Breast epithelium (tissue), 4 donors: Measurements from ENCODE around the gene ZG16B. TPM values are rescaled to one million over a fixed set of nuclear protein-coding genes. Genes with fewer than 3 reads are reported as not detected.
A peak's percentile ranks its signal among the peaks of the same experiment; 100 is the strongest.

ENCODE experiments used
- DNase-seq, 2 donors: peaks; one replicate each; pipeline ENCODE4 v3.0.0-alpha.2; 2019; ENCODE audit warnings: low spot score in 2 of 2
- H3K27ac ChIP-seq, 2 donors: fragments of 200-600 bp; sonication (generic) in 1 of 2; one replicate each; pipeline ENCODE4 v1.5.1; 2016 to 2019; ENCODE audit warnings: mild to moderate bottlenecking in 1 of 2
- H3K27me3 ChIP-seq, 2 donors: fragments of 200-600 bp; sonication (generic) in 1 of 2; one replicate each; pipeline versions ENCODE4 v1.5.1 to v1.6.0; 2017 to 2019; ENCODE audit warnings: control low read depth in 1 of 2, mild to moderate bottlenecking in 1 of 2
- H3K36me3 ChIP-seq: fragments of 200-600 bp; one replicate; pipeline ENCODE4 v1.5.1; 2019
- H3K4me1 ChIP-seq, 2 donors: fragments of 200-600 bp; sonication (generic); one replicate each; pipeline ENCODE4 v1.5.1; 2016 to 2019; ENCODE audit warnings: control low read depth in 1 of 2
- H3K4me3 ChIP-seq, 3 donors: fragments of 200-600 bp; sonication (generic); 1 replicate in 2 of 3; 2 replicates in 1 of 3; pipeline ENCODE4 v1.5.1; 2016 to 2019; ENCODE audit warnings: mild to moderate bottlenecking in 3 of 3, moderate library complexity in 2 of 3
- H3K9me3 ChIP-seq, 2 donors: fragments of 200-600 bp; sonication (generic) in 1 of 2; one replicate each; pipeline ENCODE4 v1.5.1; 2016 to 2019; ENCODE audit warnings: control low read depth in 1 of 2
- CTCF ChIP-seq, 3 donors: fragments of 450-650 bp; IDR thresholded peaks; one replicate each; pipeline ENCODE4 v1.5.1; 2016 to 2017; ENCODE audit warnings: antibody characterized with exemption in 3 of 3, mild to moderate bottlenecking in 3 of 3, moderate library complexity in 3 of 3
- POLR2A ChIP-seq: fragments of 450-650 bp; IDR thresholded peaks from one replicate; pipeline ENCODE4 v1.6.1; 2016; ENCODE audit warnings: antibody characterized with exemption, mild to moderate bottlenecking, moderate library complexity
- POLR2AphosphoS5 ChIP-seq, 3 donors: sonication (generic); formaldehyde crosslinking; IDR thresholded peaks; one replicate each; pipeline ENCODE4 v1.6.1; 2017; ENCODE audit warnings: antibody characterized with exemption in 3 of 3
- intact Hi-C: fragments of 100-400 bp; cut with DNase I; formaldehyde crosslinking; loops from one replicate; pipeline ENCODE4 v1.15.1; 2023; ENCODE audit warnings: low total_unique reads
- total RNA-seq, 3 donors: library from RNA; depleted of rRNA; stranded (reverse); fragments of >200 nt; gene quantifications; one replicate each; pipeline ENCODE4 v1.1.0, GENCODE V29; 2016

ZG16B gene
- total RNA-seq, 3 donors from 2014 or later, result 24.6 to 46.5 TPM; not detected in 1

GRCh38 chr16:2825906-2826305, 4.2 kb upstream of the ZG16B start:
- Histone ChIP-seq H3K9me3 (no peaks in the 10 kb centered on the region), H3K4me1 (no peaks in the 10 kb centered on the region), H3K27me3 (peaks cover 0 to 8% of the 10 kb centered on the region in 2 donors), H3K4me3 (no peak overlapping the region), H3K27ac (no peak overlapping the region), H3K36me3 (no peaks in the 10 kb centered on the region)
- no peak for TF ChIP-seq CTCF (IDR thresholded peaks at IDR 0.05)
- no peak for TF ChIP-seq POLR2A
- TF ChIP-seq POLR2AphosphoS5 (IDR thresholded peaks at IDR 0.05), result no peak
- intact Hi-C loops, result no loop called here
- DNase-seq, result peak in 1 of 2 donors; percentile 27

GRCh38 chr16:2826591-2827373, 3.3 kb upstream of the ZG16B start:
- DNase-seq, result peak in 1 of 2 donors; percentile 38
- Histone ChIP-seq H3K9me3 (no peaks in the 10 kb centered on the region), H3K4me1 (no peaks in the 10 kb centered on the region), H3K36me3 (no peaks in the 10 kb centered on the region), H3K27me3 (peaks cover 0 to 8% of the 10 kb centered on the region in 2 donors), H3K4me3 (no peak overlapping the region), H3K27ac (no peak overlapping the region)
- TF ChIP-seq POLR2A (no peak), POLR2AphosphoS5 (IDR thresholded peaks at IDR 0.05) (no peak), CTCF (IDR thresholded peaks at IDR 0.05) (no peak)
- intact Hi-C loops, result no loop called here

- Histone ChIP-seq H3K36me3 (no peaks in the 10 kb centered on the region), H3K27ac (no peak overlapping the region), H3K27me3 (peaks cover 0 to 8% of the 10 kb centered on the region in 2 donors), H3K9me3 (no peaks in the 10 kb centered on the region), H3K4me1 (no peaks in the 10 kb centered on the region), H3K4me3 (no peak overlapping the region)
- TF ChIP-seq POLR2A (no peak), POLR2AphosphoS5 (IDR thresholded peaks at IDR 0.05) (no peak)
- intact Hi-C loops, result no loop called here
- DNase-seq, result peak in 1 of 2 donors; percentile 50
Observed at GRCh38 chr16:2827374-2827791, 2.7 kb upstream of the ZG16B start.

GRCh38 chr16:2827831-2828520, 2.1 kb upstream of the ZG16B start:
- Histone ChIP-seq H3K36me3 (no peaks in the 10 kb centered on the region), H3K4me3 (no peak overlapping the region), H3K27me3 (peaks cover 0 to 8% of the 10 kb centered on the region in 2 donors), H3K4me1 (no peaks in the 10 kb centered on the region), H3K9me3 (no peaks in the 10 kb centered on the region), H3K27ac (no peak overlapping the region)
- DNase-seq, result peak in 1 of 2 donors; percentile 49
- intact Hi-C loops, result no loop called here
- TF ChIP-seq POLR2A (no peak), CTCF (IDR thresholded peaks at IDR 0.05) (no peak), POLR2AphosphoS5 (IDR thresholded peaks at IDR 0.05) (no peak)

GRCh38 chr16:2828521-2828840, 1.6 kb upstream of the ZG16B start:
- H3K9me3 ChIP-seq, result no peaks in the 10 kb centered on the region
- peaks cover 0 to 8% of the 10 kb centered on the region in 2 donors for H3K27me3 ChIP-seq
- no peak for DNase-seq
- no peak overlapping the region for H3K27ac ChIP-seq
- no peak for TF ChIP-seq POLR2A
- intact Hi-C loops, result no loop called here
- H3K4me1 ChIP-seq, result no peaks in the 10 kb centered on the region
- no peaks in the 10 kb centered on the region for H3K36me3 ChIP-seq
- no peak overlapping the region for H3K4me3 ChIP-seq

- intact Hi-C loops, result no loop called here
- Histone ChIP-seq H3K36me3 (no peaks in the 10 kb centered on the region), H3K27me3 (peaks cover 0 to 8% of the 10 kb centered on the region in 2 donors)
Observed at GRCh38 chr16:2828876-2829430, 1.1 kb upstream of the ZG16B start.

More at GRCh38 chr16:2828876-2829430, 1.1 kb upstream of the ZG16B start:
- TF ChIP-seq CTCF (IDR thresholded peaks at IDR 0.05) (no peak), POLR2A (no peak), POLR2AphosphoS5 (IDR thresholded peaks at IDR 0.05) (no peak)
- H3K27ac ChIP-seq, result peak overlapping the region in 1 of 2 donors; percentile 93
- no peaks in the 10 kb centered on the region for H3K4me1 ChIP-seq
- no peak overlapping the region for H3K4me3 ChIP-seq
- no peaks in the 10 kb centered on the region for H3K9me3 ChIP-seq
- no peak for DNase-seq
